Measurements from ENCODE around the gene THBS2.

DNA sequence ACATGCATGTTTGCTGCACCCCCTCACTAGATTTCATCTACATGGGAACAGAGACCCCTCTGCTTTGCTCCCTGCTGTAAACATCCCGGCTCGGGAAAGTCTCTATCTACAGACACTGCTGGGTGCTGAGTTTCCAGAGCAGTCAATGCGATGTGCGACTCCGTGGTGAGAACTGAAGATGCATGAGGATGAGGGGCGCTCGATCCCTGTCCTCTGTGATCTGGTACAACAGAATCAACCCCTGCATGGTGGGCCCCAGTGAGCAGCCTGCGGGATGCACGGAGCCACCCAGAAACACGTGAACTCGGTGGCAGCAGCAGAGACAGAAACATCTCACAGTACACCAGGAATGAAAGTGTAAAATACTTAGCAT is 83.1 kb downstream of the THBS2 start:
- TF ChIP-seq, protein P1, sequence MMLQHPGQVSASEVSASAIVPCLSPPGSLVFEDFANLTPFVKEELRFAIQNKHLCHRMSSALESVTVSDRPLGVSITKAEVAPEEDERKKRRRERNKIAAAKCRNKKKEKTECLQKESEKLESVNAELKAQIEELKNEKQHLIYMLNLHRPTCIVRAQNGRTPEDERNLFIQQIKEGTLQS (IDR thresholded peaks at IDR 0.05): no peak
- TF ChIP-seq CTCF (IDR thresholded peaks at IDR 0.05 in 2 of 3, conservative IDR thresholded peaks at IDR 0.05 in 1 of 3; ENCODE audit: borderline replicate concordance in 1 of 3, insufficient read depth in 1 of 3, low read depth in 2 of 3, low read length in 2 of 3) (no peak), POLR2A (IDR thresholded peaks at IDR 0.05; ENCODE audit: borderline replicate concordance, extremely low read depth, insufficient read depth, insufficient read length) (no peak), ZNF274 (IDR thresholded peaks at IDR 0.05; ENCODE audit: low read depth, low read length) (no peak), EZH2 (IDR thresholded peaks at IDR 0.05) (no peak), ELF1 (IDR thresholded peaks at IDR 0.05; ENCODE audit: borderline replicate concordance, low read depth) (no peak)

All from HCT116 (cell line).